ENCODE data around the gene CCM2.

Gene CCM2

DNA sequence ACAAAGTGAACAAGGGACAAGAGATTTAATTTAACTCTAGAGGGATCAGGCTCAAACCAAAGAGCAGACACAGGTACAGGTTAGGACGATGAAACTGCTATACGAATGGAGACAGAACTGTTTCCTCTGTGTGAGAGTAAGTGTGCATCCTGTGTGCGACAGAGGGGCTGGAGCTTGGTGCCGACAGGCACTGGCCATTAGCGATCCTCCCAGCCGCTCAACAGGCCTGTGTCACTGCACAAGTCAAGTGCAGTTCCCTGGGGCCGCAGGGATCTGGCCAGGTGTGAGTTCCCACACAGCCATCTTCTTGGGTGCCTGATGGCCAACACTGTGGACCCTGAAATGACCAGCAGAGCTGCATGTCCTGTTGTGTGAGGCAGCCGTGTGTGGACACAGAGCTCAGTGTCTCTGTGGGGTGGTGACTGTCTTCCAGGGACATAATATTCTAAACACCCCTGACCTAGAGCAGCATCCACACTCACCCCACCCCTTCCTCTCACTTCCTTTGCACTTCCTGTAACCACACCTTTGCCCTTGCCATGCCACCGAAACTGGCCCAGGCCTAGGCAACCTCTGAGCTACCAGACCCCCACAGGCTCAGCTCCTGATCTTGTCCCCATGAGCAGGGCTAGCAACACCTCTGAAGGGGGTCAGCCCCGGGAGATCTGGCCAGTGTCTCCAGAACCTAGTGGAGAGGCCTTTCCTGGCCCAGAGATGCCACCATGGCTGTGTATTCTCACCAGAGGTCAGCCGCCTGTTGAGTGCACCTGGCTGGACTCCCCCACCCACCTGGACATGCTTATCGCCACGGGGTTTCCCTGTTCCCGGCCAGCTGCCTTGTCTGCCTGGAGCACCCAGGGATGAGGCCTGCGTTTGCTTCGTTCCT, 123.2 kb downstream of the CCM2 start:
- H3K4me2 ChIP-seq (ENCODE audit: insufficient read depth, low read length) = no peak overlapping the region

GRCh38 chr7:45123913-45124710, 124.1 kb downstream of the CCM2 start:
- no peaks in the 10 kb centered on the region for H3K9me3 ChIP-seq (ENCODE audit: insufficient read depth, low read length, severe bottlenecking)
- ATAC-seq (ENCODE audit: insufficient read depth, low read depth) (no peak), DNase-seq (no peak)
- no peak overlapping the region for H2AFZ ChIP-seq (ENCODE audit: low read depth, low read length)
- no peak for TF ChIP-seq EZH2 (IDR thresholded peaks at IDR 0.05; ENCODE audit: borderline replicate concordance, low read depth, low read length, severe bottlenecking)
- TF ChIP-seq, protein P1, sequence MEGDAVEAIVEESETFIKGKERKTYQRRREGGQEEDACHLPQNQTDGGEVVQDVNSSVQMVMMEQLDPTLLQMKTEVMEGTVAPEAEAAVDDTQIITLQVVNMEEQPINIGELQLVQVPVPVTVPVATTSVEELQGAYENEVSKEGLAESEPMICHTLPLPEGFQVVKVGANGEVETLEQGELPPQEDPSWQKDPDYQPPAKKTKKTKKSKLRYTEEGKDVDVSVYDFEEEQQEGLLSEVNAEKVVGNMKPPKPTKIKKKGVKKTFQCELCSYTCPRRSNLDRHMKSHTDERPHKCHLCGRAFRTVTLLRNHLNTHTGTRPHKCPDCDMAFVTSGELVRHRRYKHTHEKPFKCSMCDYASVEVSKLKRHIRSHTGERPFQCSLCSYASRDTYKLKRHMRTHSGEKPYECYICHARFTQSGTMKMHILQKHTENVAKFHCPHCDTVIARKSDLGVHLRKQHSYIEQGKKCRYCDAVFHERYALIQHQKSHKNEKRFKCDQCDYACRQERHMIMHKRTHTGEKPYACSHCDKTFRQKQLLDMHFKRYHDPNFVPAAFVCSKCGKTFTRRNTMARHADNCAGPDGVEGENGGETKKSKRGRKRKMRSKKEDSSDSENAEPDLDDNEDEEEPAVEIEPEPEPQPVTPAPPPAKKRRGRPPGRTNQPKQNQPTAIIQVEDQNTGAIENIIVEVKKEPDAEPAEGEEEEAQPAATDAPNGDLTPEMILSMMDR (IDR thresholded peaks at IDR 0.05; ENCODE audit: borderline replicate concordance, extremely low read depth, low read length, poor library complexity, severe bottlenecking) = no peak
- H3K36me3 ChIP-seq (ENCODE audit: insufficient read depth, low read length) = no peaks in the 10 kb centered on the region
- no peaks in the 10 kb centered on the region for H3K4me1 ChIP-seq (ENCODE audit: insufficient read depth, low read length)
- H3K27ac ChIP-seq (ENCODE audit: low read length) = no peak overlapping the region
- H4K20me1 ChIP-seq (ENCODE audit: insufficient read depth, low read length) = no peaks in the 10 kb centered on the region
- peaks cover 3% of the 10 kb centered on the region for H3K27me3 ChIP-seq (ENCODE audit: insufficient read depth, low read length, poor library complexity)
- no peak overlapping the region for H3K4me2 ChIP-seq (ENCODE audit: insufficient read depth, low read length)
- no peaks in the 10 kb centered on the region for H3K79me2 ChIP-seq (ENCODE audit: insufficient read depth, low read length)
- no peak overlapping the region for H3K4me3 ChIP-seq (ENCODE audit: low read depth in 1 of 2, low read length in 2 of 2)
- H3K9ac ChIP-seq (ENCODE audit: low read depth, low read length) = no peak overlapping the region

More for the DNA sequence above, 123.2 kb downstream of the CCM2 start:
- Histone ChIP-seq H3K36me3 (ENCODE audit: insufficient read depth, low read length) (no peaks in the 10 kb centered on the region), H3K27ac (ENCODE audit: low read length) (no peak overlapping the region), H3K4me1 (ENCODE audit: insufficient read depth, low read length) (no peaks in the 10 kb centered on the region), H3K9me3 (ENCODE audit: insufficient read depth, low read length, severe bottlenecking) (no peaks in the 10 kb centered on the region), H3K4me3 (ENCODE audit: low read depth in 1 of 2, low read length in 2 of 2) (no peak overlapping the region), H2AFZ (ENCODE audit: low read depth, low read length) (no peak overlapping the region), H3K79me2 (ENCODE audit: insufficient read depth, low read length) (no peaks in the 10 kb centered on the region), H3K27me3 (ENCODE audit: insufficient read depth, low read length, poor library complexity) (peaks cover 3% of the 10 kb centered on the region), H3K9ac (ENCODE audit: low read depth, low read length) (no peak overlapping the region), H4K20me1 (ENCODE audit: insufficient read depth, low read length) (no peaks in the 10 kb centered on the region)
- TF ChIP-seq, protein P1 (IDR thresholded peaks at IDR 0.05; ENCODE audit: borderline replicate concordance, extremely low read depth, low read length, poor library complexity, severe bottlenecking) = no peak
- TF ChIP-seq EZH2 (IDR thresholded peaks at IDR 0.05; ENCODE audit: borderline replicate concordance, low read depth, low read length, severe bottlenecking) = no peak
- ATAC-seq (ENCODE audit: insufficient read depth, low read depth) (no peak), DNase-seq (no peak)

- no peaks in the 10 kb centered on the region for H4K20me1 ChIP-seq (ENCODE audit: insufficient read depth, low read length)
- H3K9ac ChIP-seq (ENCODE audit: low read depth, low read length) = no peak overlapping the region
- no peak overlapping the region for H2AFZ ChIP-seq (ENCODE audit: low read depth, low read length)
- H3K4me1 ChIP-seq (ENCODE audit: insufficient read depth, low read length) = no peaks in the 10 kb centered on the region
- TF ChIP-seq EZH2 (IDR thresholded peaks at IDR 0.05; ENCODE audit: borderline replicate concordance, low read depth, low read length, severe bottlenecking) = no peak
- TF ChIP-seq, protein P1 (IDR thresholded peaks at IDR 0.05; ENCODE audit: borderline replicate concordance, extremely low read depth, low read length, poor library complexity, severe bottlenecking) = no peak
- H3K27ac ChIP-seq (ENCODE audit: low read length) = no peak overlapping the region
- no peaks in the 10 kb centered on the region for H3K9me3 ChIP-seq (ENCODE audit: insufficient read depth, low read length, severe bottlenecking)
- no peak overlapping the region for H3K4me3 ChIP-seq (ENCODE audit: low read depth in 1 of 2, low read length in 2 of 2)
- peaks cover 3% of the 10 kb centered on the region for H3K27me3 ChIP-seq (ENCODE audit: insufficient read depth, low read length, poor library complexity)
- ATAC-seq (ENCODE audit: insufficient read depth, low read depth) = no peak
- H3K79me2 ChIP-seq (ENCODE audit: insufficient read depth, low read length) = no peaks in the 10 kb centered on the region
- H3K4me2 ChIP-seq (ENCODE audit: insufficient read depth, low read length) = no peak overlapping the region
- DNase-seq = no peak
- H3K36me3 ChIP-seq (ENCODE audit: insufficient read depth, low read length) = no peaks in the 10 kb centered on the region
These were observed 125.3 kb downstream of the CCM2 start for GRCh38 chr7:45125193-45125904.

Measured in DND-41 (cell line).